ENCODE measurements around the gene NFYB. TPM values are rescaled to one million over a fixed set of nuclear protein-coding genes. Genes with fewer than 3 reads are reported as not detected.
A peak's percentile ranks its signal among the peaks of the same experiment; 100 is the strongest.

Gene NFYB
- total and polyA plus RNA-seq, 9 of the 15 experiments (the other 6 are each of a cell fraction or from before 2014, with no cell fraction given), result 14.5 to 51.5 (median 32.3) TPM

DNA sequence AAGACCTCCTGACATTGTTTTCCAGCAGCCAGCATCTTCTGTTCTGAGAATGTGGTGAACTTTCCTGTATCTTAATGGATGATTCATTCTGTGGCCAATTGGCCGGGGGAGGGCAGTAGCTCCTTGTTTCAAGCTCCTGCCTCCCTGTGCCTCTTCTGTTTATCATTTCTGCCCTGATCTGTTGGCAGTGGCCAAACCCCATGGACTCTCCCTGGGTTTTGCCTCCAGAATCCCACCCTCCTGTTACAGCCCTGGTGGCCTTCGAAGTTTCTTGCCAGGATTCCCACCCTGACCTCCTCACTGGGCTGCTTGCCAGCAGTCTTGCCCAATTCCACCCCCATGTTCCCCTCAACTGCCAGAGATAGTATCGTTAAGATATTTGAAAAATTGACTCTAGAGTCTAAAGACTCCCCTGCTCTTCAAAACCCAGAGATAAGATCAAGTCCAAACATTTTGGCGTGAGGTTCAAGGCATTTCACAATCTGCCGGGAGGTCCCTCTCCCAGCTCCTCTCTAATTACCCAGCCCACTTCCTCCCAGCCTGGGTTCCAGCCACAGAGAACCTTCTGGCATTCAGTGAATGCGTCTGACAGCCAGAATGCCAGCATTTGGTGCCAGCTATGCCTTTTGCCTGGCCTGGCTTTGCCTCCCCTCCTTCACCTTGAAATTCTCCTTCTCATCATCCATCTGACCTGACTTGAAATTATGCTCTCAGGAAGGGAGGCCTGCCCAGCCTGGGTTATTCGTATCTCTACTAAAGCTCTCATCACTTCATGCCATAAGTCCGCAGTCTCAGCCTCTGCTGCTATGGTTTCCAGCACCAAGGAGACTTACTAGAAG is 39.9 kb upstream of the NFYB start (continued):
- TF ChIP-seq SMARCA4 (IDR thresholded peaks at IDR 0.05) (peak; percentile 66; the same call in 1 of the 2 replicates), TRIM24 (IDR thresholded peaks at IDR 0.05) (0 out of 4 replicates have a peak, but pooled peaks of 1 of the 2 experiments have one; percentile 30), NCOR1 (IDR thresholded peaks at IDR 0.05) (no peak), RAD21 (CRISPR knock-in tag; conservative IDR thresholded peaks at IDR 0.05 in 1 of 2, IDR thresholded peaks at IDR 0.05 in 1 of 2) (peak; percentile 47 to 65), U2AF1 (optimal IDR thresholded peaks at IDR 0.05; ENCODE audit: low read depth, low read length) (no peak), TAF9B (IDR thresholded peaks at IDR 0.05; ENCODE audit: partially characterized antibody) (no peak), RBM22 (IDR thresholded peaks at IDR 0.05; ENCODE audit: low read depth, low read length, poor library complexity, severe bottlenecking) (no peak), CREB1 (IDR thresholded peaks at IDR 0.05) (no peak), CREB1 (CRISPR knock-in tag; IDR thresholded peaks at IDR 0.05) (no peak), FOSL1 (tag; conservative IDR thresholded peaks at IDR 0.05) (peak; percentile 95), HDAC6 (IDR thresholded peaks at IDR 0.05; ENCODE audit: low read depth, low read length) (no peak), NFE2 (IDR thresholded peaks at IDR 0.05; ENCODE audit: low read depth) (0 out of 2 replicates have a peak, but pooled peaks have one; percentile 15), ZNF699 (CRISPR knock-in tag; IDR thresholded peaks at IDR 0.05; ENCODE audit: insufficient replicate concordance) (no peak), ZNF75A (CRISPR knock-in tag; IDR thresholded peaks at IDR 0.05) (no peak), NFRKB (IDR thresholded peaks at IDR 0.05; ENCODE audit: low read depth) (no peak), ZNF133 (CRISPR knock-in tag; IDR thresholded peaks at IDR 0.05) (no peak), EZH2 (IDR thresholded peaks at IDR 0.05; ENCODE audit: borderline replicate concordance, low read depth, low read length) (no peak), JUND (IDR thresholded peaks at IDR 0.05; ENCODE audit: borderline replicate concordance, low read depth, low read length) (peak; percentile 92), JUND (tag; IDR thresholded peaks at IDR 0.05; ENCODE audit: borderline replicate concordance, low read depth, low read length) (peak; percentile 83; the same call in 1 of the 3 replicates)
- TF ChIP-seq, protein P1, sequence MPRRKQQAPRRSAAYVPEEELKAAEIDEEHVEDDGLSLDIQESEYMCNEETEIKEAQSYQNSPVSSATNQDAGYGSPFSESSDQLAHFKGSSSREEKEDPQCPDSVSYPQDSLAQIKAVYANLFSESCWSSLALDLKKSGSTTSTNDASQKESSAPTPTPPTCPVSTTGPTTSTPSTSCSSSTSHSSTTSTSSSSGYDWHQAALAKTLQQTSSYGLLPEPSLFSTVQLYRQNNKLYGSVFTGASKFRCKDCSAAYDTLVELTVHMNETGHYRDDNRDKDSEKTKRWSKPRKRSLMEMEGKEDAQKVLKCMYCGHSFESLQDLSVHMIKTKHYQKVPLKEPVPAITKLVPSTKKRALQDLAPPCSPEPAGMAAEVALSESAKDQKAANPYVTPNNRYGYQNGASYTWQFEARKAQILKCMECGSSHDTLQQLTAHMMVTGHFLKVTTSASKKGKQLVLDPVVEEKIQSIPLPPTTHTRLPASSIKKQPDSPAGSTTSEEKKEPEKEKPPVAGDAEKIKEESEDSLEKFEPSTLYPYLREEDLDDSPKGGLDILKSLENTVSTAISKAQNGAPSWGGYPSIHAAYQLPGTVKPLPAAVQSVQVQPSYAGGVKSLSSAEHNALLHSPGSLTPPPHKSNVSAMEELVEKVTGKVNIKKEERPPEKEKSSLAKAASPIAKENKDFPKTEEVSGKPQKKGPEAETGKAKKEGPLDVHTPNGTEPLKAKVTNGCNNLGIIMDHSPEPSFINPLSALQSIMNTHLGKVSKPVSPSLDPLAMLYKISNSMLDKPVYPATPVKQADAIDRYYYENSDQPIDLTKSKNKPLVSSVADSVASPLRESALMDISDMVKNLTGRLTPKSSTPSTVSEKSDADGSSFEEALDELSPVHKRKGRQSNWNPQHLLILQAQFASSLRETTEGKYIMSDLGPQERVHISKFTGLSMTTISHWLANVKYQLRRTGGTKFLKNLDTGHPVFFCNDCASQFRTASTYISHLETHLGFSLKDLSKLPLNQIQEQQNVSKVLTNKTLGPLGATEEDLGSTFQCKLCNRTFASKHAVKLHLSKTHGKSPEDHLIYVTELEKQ (CRISPR knock-in tag; IDR thresholded peaks at IDR 0.05), result no peak
- TF ChIP-seq, protein P2, sequence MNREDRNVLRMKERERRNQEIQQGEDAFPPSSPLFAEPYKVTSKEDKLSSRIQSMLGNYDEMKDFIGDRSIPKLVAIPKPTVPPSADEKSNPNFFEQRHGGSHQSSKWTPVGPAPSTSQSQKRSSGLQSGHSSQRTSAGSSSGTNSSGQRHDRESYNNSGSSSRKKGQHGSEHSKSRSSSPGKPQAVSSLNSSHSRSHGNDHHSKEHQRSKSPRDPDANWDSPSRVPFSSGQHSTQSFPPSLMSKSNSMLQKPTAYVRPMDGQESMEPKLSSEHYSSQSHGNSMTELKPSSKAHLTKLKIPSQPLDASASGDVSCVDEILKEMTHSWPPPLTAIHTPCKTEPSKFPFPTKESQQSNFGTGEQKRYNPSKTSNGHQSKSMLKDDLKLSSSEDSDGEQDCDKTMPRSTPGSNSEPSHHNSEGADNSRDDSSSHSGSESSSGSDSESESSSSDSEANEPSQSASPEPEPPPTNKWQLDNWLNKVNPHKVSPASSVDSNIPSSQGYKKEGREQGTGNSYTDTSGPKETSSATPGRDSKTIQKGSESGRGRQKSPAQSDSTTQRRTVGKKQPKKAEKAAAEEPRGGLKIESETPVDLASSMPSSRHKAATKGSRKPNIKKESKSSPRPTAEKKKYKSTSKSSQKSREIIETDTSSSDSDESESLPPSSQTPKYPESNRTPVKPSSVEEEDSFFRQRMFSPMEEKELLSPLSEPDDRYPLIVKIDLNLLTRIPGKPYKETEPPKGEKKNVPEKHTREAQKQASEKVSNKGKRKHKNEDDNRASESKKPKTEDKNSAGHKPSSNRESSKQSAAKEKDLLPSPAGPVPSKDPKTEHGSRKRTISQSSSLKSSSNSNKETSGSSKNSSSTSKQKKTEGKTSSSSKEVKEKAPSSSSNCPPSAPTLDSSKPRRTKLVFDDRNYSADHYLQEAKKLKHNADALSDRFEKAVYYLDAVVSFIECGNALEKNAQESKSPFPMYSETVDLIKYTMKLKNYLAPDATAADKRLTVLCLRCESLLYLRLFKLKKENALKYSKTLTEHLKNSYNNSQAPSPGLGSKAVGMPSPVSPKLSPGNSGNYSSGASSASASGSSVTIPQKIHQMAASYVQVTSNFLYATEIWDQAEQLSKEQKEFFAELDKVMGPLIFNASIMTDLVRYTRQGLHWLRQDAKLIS (CRISPR knock-in tag; IDR thresholded peaks at IDR 0.05), result no peak

Measured in K562 (cell line).